GM23248 (cell line): Measurements from ENCODE around the gene RALGPS1.

Source experiments
- EZH2 ChIP-seq: fragments of 200-600 bp; sonication (generic); IDR thresholded peaks from 2 replicates; pipeline ENCODE4 v1.6.1; 2018; ENCODE audit warnings: antibody characterized with exemption, mild to moderate bottlenecking; ENCODE audit not compliant: insufficient read depth, poor library complexity, severe bottlenecking
- EZH2phosphoT487 ChIP-seq: fragments of 200-600 bp; sonication (generic); IDR thresholded peaks from 2 replicates; pipeline ENCODE4 v1.6.1; 2018; ENCODE audit warnings: antibody characterized with exemption, moderate library complexity, mild to moderate bottlenecking, low read depth; ENCODE audit not compliant: insufficient read depth

- TF ChIP-seq EZH2 (no peak), EZH2phosphoT487 (no peak)
These were observed 213.9 kb downstream of the RALGPS1 start for GRCh38 chr9:127128341-127129072.
